Gastrocnemius medialis (tissue), 4 donors: ENCODE results near the gene TXNRD1. TPM values are rescaled to one million over a fixed set of nuclear protein-coding genes. Genes with fewer than 3 reads are reported as not detected.

Experiments used
- ATAC-seq, 2 donors: fragments of 150-250 bp; one replicate each; pipeline ENCODE4 v1.9.1; 2016
- DNase-seq, 2 donors: peaks; one replicate each; pipeline ENCODE4 v3.0.0-alpha.2; 2019
- H3K27ac ChIP-seq, 4 donors: fragments of 200-600 bp; sonication (generic); 1 replicate in 1 of 4; 2 replicates in 3 of 4; pipeline ENCODE4 v1.5.1; 2016 to 2018; ENCODE audit warnings: mild to moderate bottlenecking in 2 of 4, moderate library complexity in 1 of 4
- H3K27me3 ChIP-seq, 3 donors: fragments of 200-600 bp; sonication (generic) in 2 of 3; 1 replicate in 1 of 3; 2 replicates in 2 of 3; pipeline versions ENCODE4 v1.5.1 to v1.6.0; 2016 to 2019; ENCODE audit warnings: mild to moderate bottlenecking in 1 of 3, moderate library complexity in 1 of 3
- H3K36me3 ChIP-seq, 2 donors: fragments of 200-600 bp; sonication (generic) in 1 of 2; one replicate each; pipeline ENCODE4 v1.5.1; 2017 to 2018
- H3K4me1 ChIP-seq, 2 donors: fragments of 200-600 bp; sonication (generic) in 1 of 2; one replicate each; pipeline ENCODE4 v1.5.1; 2016 to 2017; ENCODE audit warnings: mild to moderate bottlenecking in 2 of 2
- H3K4me3 ChIP-seq, 4 donors: fragments of 200-600 bp; sonication (generic) in 3 of 4; 1 replicate in 1 of 4; 2 replicates in 3 of 4; pipeline ENCODE4 v1.5.1; 2016 to 2019; ENCODE audit warnings: mild to moderate bottlenecking in 2 of 4
- H3K9me3 ChIP-seq, 3 donors: fragments of 200-600 bp; sonication (generic) in 2 of 3; 1 replicate in 1 of 3; 2 replicates in 2 of 3; pipeline ENCODE4 v1.5.1; 2016 to 2019
- CTCF ChIP-seq, 5 experiments: fragments of 450-650 bp in 3 of 5; fragments of 200-600 bp in 2 of 5; sonication (generic) in 2 of 5; IDR thresholded peaks in 4 of 5; conservative IDR thresholded peaks in 1 of 5; 1 replicate in 4 of 5; 2 replicates in 1 of 5; pipeline ENCODE4 v1.5.1; 2016 to 2019; ENCODE audit warnings: antibody characterized with exemption in 5 of 5, mild to moderate bottlenecking in 3 of 5, moderate library complexity in 3 of 5
- POLR2A ChIP-seq, 2 donors: fragments of 450-650 bp; IDR thresholded peaks; one replicate each; pipeline ENCODE4 v1.6.1; 2017; ENCODE audit warnings: antibody characterized with exemption in 2 of 2, mild to moderate bottlenecking in 2 of 2, moderate library complexity in 2 of 2
- in situ Hi-C, 4 donors: fragments of 200-750 bp; cut with MboI; loops; one replicate each; pipeline versions ENCODE4 v1.15.0 to v1.8.0; 2017; ENCODE audit warnings: low sequenced_read_pairs in 4 of 4
- intact Hi-C: fragments of 100-400 bp; cut with DNase I; formaldehyde crosslinking; loops from one replicate; pipeline ENCODE4 v1.15.1; 2023; ENCODE audit warnings: low total_unique reads
- total RNA-seq, 4 donors: library from RNA; depleted of rRNA; stranded (reverse); fragments of >200 nt; gene quantifications; one replicate each; pipeline versions ENCODE4 v1.1.0 to v1.2.3, GENCODE V29; 2016

TXNRD1 gene
- total RNA-seq, 4 donors from 2014 or later: 96.6 to 139 (median 118) TPM

- in situ Hi-C loops: loop anchor here in 3 of 4 donors (5.0 to 10.0 kb wide), 2 partner anchors 148 to 151 kb away; no protein-coding TSS in a partner anchor
- intact Hi-C loops: no loop called here
Measured at GRCh38 chr12:104353012-104353981, 137.7 kb downstream of the TXNRD1 start.

GRCh38 chr12:104354167-104354867, 138.7 kb downstream of the TXNRD1 start:
- Histone ChIP-seq H3K4me3 (no peak overlapping the region), H3K4me1 (no peaks in the 10 kb centered on the region), H3K9me3 (no peaks in the 10 kb centered on the region), H3K27ac (no peak overlapping the region), H3K36me3 (peaks cover 0 to 56% of the 10 kb centered on the region in 2 donors), H3K27me3 (no peaks in the 10 kb centered on the region)
- ATAC-seq (no peak), DNase-seq (no peak)
- TF ChIP-seq CTCF (IDR thresholded peaks at IDR 0.05 in 4 of 5, conservative IDR thresholded peaks at IDR 0.05 in 1 of 5): no peak
- TF ChIP-seq POLR2A (IDR thresholded peaks at IDR 0.05): no peak
- in situ Hi-C loops: loop anchor here in 3 of 4 donors (5.0 to 10.0 kb wide), 2 partner anchors 150 to 152 kb away; no protein-coding TSS in a partner anchor
- intact Hi-C loops: no loop called here

More at GRCh38 chr12:104353012-104353981, 137.7 kb downstream of the TXNRD1 start:
- peaks cover 0 to 67% of the 10 kb centered on the region in 2 donors for H3K36me3 ChIP-seq
- no peak overlapping the region for H3K4me3 ChIP-seq
- TF ChIP-seq POLR2A (IDR thresholded peaks at IDR 0.05) (no peak), CTCF (IDR thresholded peaks at IDR 0.05 in 4 of 5, conservative IDR thresholded peaks at IDR 0.05 in 1 of 5) (no peak)
- H3K4me1 ChIP-seq: peaks cover 3 to 9% of the 10 kb centered on the region in 2 donors
- no peaks in the 10 kb centered on the region for H3K9me3 ChIP-seq
- no peaks in the 10 kb centered on the region for H3K27me3 ChIP-seq
- no peak for ATAC-seq
- H3K27ac ChIP-seq: no peak overlapping the region
- DNase-seq: no peak

- intact Hi-C loops (no loop called here), in situ Hi-C loops (loop anchor here (5.0 to 10.0 kb wide), 2 partner anchors 150 to 153 kb away; no protein-coding TSS in a partner anchor)
- TF ChIP-seq POLR2A (IDR thresholded peaks at IDR 0.05): no peak
- no peak for TF ChIP-seq CTCF (IDR thresholded peaks at IDR 0.05 in 4 of 5, conservative IDR thresholded peaks at IDR 0.05 in 1 of 5)
- Histone ChIP-seq H3K27me3 (no peaks in the 10 kb centered on the region), H3K36me3 (peaks cover 0 to 49% of the 10 kb centered on the region in 2 donors), H3K4me1 (no peaks in the 10 kb centered on the region), H3K4me3 (no peak overlapping the region), H3K27ac (no peak overlapping the region), H3K9me3 (no peaks in the 10 kb centered on the region)
- DNase-seq (no peak), ATAC-seq (no peak)
Measured at GRCh38 chr12:104354868-104355570, 139.4 kb downstream of the TXNRD1 start.

GRCh38 chr12:104355630-104356029, 140.1 kb downstream of the TXNRD1 start:
- Histone ChIP-seq H3K4me3 (no peak overlapping the region), H3K27ac (no peak overlapping the region), H3K9me3 (no peaks in the 10 kb centered on the region), H3K36me3 (peaks cover 0 to 43% of the 10 kb centered on the region in 2 donors), H3K4me1 (no peaks in the 10 kb centered on the region), H3K27me3 (no peaks in the 10 kb centered on the region)
- intact Hi-C loops (no loop called here), in situ Hi-C loops (loop anchor here in 3 of 4 donors (5.0 to 10.0 kb wide), 2 partner anchors 151 to 153 kb away; no protein-coding TSS in a partner anchor)
- DNase-seq (no peak), ATAC-seq (no peak)
- TF ChIP-seq CTCF (IDR thresholded peaks at IDR 0.05 in 4 of 5, conservative IDR thresholded peaks at IDR 0.05 in 1 of 5) (no peak), POLR2A (IDR thresholded peaks at IDR 0.05) (no peak)
